GM19351 (cell line): ENCODE measurements around the gene SPAG4.

Experiments
- ATAC-seq: cut with Tn5 transposase; IDR thresholded peaks from one replicate; pipeline ENCODE4 v1.9.1; 2021; ENCODE audit warnings: mild to moderate bottlenecking, moderate library complexity; ENCODE audit not compliant: unreplicated experiment

Gene SPAG4

DNA sequence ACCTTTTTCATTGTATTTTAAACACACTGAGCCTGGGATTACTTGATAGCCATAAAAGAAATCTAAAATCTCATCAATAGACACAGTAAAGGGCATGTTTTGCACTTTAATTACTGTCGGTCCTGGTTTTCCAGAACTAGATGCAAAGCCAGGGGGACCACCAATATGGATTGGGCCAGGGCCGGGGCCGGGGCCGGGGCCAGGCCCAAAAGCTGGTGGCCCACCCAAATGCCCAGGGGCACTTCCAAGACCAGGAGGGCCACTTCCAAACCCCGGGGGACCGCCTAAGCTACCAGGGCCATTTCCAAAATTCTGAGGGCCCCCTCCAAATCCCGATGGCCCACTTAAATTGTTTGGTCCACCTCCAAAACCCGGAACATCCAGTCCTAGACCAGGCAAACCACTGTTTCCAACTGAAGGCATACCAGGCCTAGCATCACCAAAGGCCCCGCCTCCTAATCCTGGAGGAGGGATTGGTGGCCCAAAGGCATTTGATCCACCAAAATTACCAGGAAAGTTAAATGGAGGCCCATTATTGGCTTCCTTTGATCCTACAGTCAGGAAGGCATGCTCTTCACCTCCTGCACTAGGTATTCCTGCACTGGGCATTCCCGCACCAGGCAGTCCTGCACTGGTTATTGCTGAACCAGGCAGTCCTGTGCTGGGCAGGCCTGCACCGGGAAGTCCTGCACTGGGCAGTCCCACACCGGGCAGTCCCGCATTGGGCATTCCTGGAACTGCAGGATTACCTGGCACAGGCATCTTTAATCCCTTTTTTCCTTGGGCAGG lies 37.2 kb downstream of the SPAG4 start:
- no peak for ATAC-seq

DNA sequence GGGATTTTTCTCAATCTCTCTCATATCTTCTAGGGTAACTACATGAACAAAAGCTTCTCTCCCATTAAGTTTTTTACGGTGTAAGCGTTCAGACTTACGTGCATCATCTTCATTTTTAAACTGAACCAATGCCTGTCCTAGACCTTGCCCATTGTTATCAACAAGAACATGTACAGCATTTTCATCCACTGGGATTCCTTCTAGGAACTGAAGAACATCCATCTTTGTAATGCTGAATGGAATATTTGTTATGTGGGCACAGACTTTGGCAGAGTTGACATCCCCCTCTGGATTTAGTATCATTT lies 37.8 kb downstream of the SPAG4 start:
- ATAC-seq = no peak

DNA sequence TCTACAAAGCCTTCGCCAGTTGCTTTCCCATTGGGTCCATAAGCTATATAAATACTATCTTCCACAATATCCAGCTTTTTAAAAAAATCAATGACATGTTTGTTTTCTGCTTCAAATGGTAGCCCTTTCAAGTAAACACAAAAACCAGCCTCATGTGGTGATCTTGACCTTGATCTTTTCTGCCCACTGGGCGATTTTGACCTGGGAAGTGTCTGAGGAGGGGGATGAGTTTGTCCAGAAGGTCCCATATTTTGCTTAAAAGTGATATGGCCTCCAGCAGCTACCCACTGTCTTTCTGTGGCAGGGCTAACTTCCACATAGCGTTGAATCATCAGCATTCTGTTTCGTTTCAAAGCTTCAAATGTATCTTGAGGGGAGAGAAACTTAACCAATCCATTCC lies 38.3 kb downstream of the SPAG4 start:
- no peak for ATAC-seq

- ATAC-seq = no peak
Measured at GRCh38 chr20:35654415-35654814, 38.8 kb downstream of the SPAG4 start.

DNA sequence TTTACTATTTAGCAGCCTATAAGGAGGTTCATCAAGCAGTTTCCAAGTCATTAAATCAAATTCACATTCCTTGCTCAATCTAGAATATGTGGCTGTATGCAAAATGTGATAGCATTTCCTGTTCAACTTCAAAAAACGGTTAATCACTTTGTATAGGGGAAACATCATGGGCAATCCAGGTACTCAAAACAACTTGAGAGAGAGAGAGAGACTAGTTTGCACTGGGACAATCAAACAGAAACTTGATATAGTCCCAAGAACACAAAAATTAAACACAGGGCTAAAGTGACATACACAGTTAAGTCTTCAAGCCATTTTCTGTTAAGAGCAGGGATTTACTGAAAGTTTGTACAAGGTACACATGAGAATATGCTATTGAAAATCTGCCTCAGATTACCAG lies 41.6 kb downstream of the SPAG4 start:
- ATAC-seq = no peak

DNA sequence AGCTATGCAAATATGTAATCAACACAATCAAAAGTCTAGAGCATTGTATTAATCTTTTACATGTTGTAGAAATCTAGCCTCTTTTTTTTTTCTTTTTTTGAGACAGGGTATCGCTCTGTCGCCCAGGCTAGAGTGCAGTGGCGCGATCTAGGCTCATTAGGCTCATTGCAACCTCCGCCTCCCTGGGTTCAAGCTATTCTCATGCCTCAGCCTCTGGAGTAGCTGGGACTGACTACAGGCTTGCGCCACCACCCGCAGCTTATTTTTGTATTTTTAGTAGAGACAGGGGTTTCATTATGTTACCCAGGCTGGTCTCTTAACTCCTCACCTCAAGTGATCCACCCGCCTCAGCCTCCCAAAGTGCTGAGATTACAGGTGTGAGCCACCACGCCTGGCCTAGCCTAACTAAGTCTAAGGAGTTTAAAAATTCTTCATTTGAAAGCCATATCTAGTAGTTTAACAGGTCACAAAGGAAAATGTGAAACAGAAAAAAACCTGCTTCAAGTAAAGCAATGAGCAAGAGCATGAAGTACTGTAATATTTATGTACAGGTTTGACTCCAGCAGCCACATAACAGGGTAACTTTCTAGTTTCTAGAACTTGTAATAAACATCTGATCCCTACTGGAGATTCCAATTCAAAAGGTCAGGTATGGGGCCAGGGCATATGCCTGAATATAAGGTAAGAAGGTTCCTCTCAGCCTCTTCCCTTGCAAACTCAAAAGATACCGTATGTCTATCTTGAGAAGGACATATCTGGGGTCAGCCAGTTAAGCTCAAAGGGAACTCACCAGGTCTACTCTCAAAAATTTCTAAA lies 44.7 kb downstream of the SPAG4 start:
- ATAC-seq = no peak

DNA sequence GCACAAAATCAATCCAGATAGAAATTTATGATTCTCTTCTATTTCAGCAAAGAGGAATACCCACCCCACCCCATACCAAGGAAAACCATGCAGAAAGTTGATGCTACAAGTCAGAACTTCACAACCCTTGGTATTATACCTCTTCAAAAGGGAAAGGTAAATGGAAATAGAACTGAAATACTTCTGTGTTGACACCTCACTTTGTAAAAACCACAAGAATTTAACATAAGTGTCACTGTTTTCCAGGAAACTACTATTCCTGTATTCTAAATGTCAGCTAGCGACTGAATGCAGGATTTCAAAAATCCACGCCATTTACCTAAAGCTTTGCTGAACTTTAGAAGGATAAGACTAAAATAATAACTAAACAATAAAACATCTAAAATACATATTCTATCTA lies 45.4 kb downstream of the SPAG4 start:
- no peak for ATAC-seq

DNA sequence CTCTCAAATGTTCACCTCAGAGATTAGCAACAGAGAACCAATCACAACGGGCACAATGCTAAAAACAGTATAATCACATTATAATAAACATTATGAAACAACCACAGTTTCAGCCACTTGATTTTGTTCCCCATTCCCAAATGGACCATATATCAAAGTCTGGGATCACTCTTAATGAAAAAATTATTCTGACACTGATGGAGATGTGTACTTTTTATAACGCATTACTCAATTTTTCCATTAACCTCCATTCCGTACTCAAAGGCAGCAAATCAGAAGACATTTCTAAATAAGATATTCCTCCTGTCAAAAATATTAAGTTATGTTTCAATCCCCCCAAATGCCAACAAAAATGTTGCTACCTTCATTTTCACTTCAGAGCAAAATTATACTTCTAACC lies 46.3 kb downstream of the SPAG4 start:
- ATAC-seq = no peak

DNA sequence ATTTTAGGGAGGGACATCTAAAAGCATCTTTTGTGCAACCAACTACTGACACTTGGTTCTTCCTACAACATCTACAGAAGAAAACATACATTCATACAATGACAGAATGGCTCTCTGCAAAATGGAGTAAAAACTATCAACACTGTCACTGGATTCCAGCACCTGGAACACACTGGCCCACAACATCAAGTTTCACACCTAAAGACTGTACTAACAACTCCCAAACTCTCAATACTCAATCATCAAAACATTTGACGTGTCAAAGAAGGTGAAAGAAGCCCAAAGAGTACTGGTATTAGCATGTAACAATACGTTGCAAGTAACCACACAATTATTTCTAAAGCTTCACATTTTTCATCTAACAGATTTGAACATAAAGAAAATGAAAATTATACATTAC lies 46.9 kb downstream of the SPAG4 start:
- ATAC-seq = no peak

DNA sequence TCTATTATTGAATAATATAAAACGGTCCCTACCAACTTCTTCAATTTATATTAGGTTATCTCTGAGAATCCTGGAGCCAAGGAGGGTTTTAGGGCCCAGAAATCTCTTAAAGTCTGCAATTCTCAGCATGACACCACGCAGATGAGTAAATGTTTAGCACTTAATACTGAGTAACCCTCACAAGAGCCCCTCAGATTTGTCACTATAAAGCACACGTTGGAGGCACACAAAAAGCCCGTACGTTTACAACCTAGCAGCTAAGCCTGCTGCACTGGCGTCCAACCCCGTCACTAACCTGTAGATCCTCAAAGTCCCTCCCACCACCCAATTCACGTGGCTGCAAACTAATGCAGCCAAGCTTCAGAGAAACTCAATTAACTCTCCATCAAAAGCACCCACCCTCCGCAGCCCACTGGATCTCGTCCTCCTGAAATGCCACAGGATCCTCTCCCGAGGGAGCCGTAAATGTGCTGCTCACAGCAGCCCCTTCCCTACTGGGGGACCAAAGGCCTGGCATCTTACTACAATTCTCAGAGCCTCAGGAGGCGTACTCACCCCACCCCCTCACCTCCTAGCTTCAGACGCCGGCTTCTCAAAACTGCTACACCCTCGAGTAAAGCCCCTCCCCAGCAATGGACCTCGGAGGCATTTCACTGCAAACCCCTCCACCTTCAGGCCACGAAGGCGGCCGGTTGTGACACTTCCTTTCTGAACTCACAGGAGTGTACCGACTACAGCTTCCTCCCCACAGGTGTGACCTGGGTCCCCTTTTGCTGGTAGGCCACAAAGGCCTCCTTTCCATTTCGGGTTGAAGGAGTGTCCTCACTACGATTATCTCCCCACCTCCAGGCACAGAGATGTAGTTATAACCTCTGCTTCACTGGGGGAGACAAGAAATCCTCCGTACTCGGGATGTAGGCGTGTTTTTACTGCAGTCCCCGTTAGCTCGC lies 48.2 kb downstream of the SPAG4 start:
- peak; percentile 34 for ATAC-seq

- peak; percentile 79 for ATAC-seq
Measured at GRCh38 chr20:35664466-35665206, 49.0 kb downstream of the SPAG4 start, which contains the start of the genes CPNE1 and RBM12. CPNE1 (minus strand) TSS chr20:35664900; CDS start chr20:35632923, 31,977 bp downstream. RBM12 (minus strand) TSS chr20:35664900; CDS start chr20:35655322, 9,578 bp downstream.

DNA sequence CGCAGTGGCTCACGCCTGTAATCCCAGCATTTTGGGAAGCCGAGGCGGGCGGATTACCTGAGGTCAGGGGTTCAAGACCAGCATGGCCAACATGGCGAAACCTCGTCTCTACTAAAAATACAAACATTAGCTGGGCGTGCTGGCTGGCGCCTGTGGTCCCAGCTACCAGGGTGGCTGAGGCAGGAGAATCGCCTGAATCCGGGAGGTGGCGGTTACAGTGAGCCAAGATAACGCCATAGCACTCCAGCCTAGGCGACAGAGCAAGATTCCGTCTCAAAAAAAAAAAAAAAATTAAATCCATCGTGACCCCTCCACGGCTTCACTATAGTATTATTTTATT lies 50.3 kb downstream of the SPAG4 start:
- ATAC-seq = no peak

GRCh38 chr20:35669221-35669620 lies 53.6 kb downstream of the SPAG4 start:
- no peak for ATAC-seq

- ATAC-seq = no peak
Measured at GRCh38 chr20:35669681-35670080, 54.1 kb downstream of the SPAG4 start.
